Activated T-helper 17 cell treated with anti-CD3 and anti-CD28 coated beads, Interleukin-2, amount 50 U/mL, for 72 hours (primary cell): ENCODE results near the gene SLC1A7. TPM values are rescaled to one million over a fixed set of nuclear protein-coding genes. Genes with fewer than 3 reads are reported as not detected.

Experiments used
- ATAC-seq: fragments of 150-1000 bp; cut with Tn5 transposase; replicated peaks from 2 replicates; pipeline ENCODE4 v1.10.0; 2021; ENCODE audit warnings: mild to moderate bottlenecking, moderate library complexity
- H3K27ac Mint-ChIP-seq: one replicate; pipeline ENCODE4 v1.8.0; 2022; ENCODE audit warnings: mixed read lengths
- H3K27me3 Mint-ChIP-seq: one replicate; pipeline ENCODE4 v1.8.0; 2022; ENCODE audit warnings: mixed read lengths
- H3K36me3 Mint-ChIP-seq: one replicate; pipeline ENCODE4 v1.8.0; 2022; ENCODE audit warnings: low read depth, mild to moderate bottlenecking, mixed read lengths
- H3K4me1 Mint-ChIP-seq: one replicate; pipeline ENCODE4 v1.8.0; 2022; ENCODE audit warnings: mixed read lengths
- H3K4me3 Mint-ChIP-seq: one replicate; pipeline ENCODE4 v1.8.0; 2022; ENCODE audit warnings: mild to moderate bottlenecking, mixed read lengths
- H3K9me3 Mint-ChIP-seq: one replicate; pipeline ENCODE4 v1.8.0; 2022; ENCODE audit warnings: mixed read lengths
- total RNA-seq, 2 donors: library from RNA; stranded (reverse); gene quantifications; one replicate each; pipeline ENCODE4 v1.2.3, GENCODE V29; 2022

The SLC1A7 gene
- total RNA-seq, 2 donors from 2014 or later, result not detected

DNA sequence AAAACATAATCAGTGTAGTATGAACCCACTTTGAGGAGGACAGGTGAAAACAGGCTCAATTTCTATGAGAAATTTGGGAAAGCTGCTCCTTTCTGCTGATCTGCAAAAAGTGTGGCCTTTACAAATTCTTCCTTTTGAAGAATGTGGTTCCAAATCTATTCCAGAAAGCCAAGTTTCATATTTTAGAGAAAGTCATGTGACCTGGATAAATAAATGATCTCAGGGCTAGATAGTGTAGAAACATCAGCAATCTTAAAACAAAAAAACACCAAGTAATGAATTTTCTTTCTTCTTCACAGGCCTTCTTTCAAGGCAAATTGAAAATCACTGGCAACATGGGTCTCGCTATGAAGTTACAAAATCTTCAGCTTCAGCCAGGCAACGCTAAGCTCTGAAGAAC lies 92.1 kb downstream of the SLC1A7 start:
- Mint-ChIP-seq H3K27me3 (no peaks in the 10 kb centered on the region), H3K36me3 (peaks cover 58% of the 10 kb centered on the region), H3K4me3 (no peak overlapping the region), H3K4me1 (no peaks in the 10 kb centered on the region), H3K27ac (no peak overlapping the region), H3K9me3 (no peaks in the 10 kb centered on the region)
- ATAC-seq, result no peak

DNA sequence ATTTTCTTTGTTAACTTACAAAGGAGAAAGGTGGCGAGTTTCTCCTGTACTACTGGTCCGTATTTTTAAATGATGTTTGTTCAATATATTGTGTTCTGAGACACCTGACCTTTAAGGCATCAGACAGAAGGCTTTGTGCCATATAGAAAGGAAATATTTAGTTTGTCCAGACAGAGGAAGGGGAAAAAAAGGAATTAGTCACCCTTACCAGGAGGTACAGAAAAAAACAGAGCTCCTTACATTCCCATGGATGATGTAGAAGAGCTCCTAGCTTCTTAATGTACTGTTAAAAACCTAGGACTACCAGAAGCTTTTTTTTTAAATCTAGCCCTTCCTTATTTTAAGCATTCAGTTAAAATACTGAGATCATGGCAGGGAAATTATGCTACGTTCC lies 92.9 kb downstream of the SLC1A7 start:
- no peak overlapping the region for H3K4me3 Mint-ChIP-seq
- H3K9me3 Mint-ChIP-seq, result no peaks in the 10 kb centered on the region
- peaks cover 63% of the 10 kb centered on the region for H3K36me3 Mint-ChIP-seq
- no peaks in the 10 kb centered on the region for H3K4me1 Mint-ChIP-seq
- H3K27me3 Mint-ChIP-seq, result no peaks in the 10 kb centered on the region
- no peak for ATAC-seq
- no peak overlapping the region for H3K27ac Mint-ChIP-seq

DNA sequence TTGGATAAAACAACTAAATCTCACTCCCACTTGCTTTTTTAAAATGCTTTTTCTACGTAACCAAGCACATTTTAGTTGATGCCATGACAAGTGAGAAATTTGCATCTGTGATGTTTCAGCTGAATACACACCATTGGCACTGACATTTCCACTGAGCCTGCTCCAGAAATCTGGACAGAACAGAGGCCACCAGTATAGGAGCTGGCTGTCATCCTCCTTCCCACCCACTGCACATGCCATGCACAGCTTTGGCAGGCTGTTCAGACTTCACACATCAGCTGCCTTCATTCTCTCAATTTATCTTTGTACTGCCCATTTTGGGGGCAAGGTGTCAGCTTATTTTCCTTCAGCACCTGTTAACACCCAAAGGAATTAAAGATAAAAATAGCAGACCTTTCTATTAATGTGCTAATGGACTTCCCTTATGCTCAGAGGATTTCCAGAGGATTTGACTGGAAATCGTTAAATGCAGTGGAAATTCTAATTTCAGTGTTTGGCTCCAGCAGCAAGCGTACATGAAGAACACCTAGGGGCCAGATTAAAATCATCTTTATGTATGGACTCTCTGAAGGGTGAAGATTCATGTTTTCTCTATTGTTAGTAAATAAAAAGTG lies 93.4 kb downstream of the SLC1A7 start:
- ATAC-seq, result no peak

GRCh38 chr1:53047737-53048736 lies 94.4 kb downstream of the SLC1A7 start:
- Mint-ChIP-seq H3K9me3 (no peaks in the 10 kb centered on the region), H3K27ac (peak overlapping the region; percentile 9)

More for the DNA sequence above, 93.4 kb downstream of the SLC1A7 start:
- H3K4me1 Mint-ChIP-seq, result no peaks in the 10 kb centered on the region
- H3K4me3 Mint-ChIP-seq, result no peak overlapping the region
- no peak overlapping the region for H3K27ac Mint-ChIP-seq
- peaks cover 63% of the 10 kb centered on the region for H3K36me3 Mint-ChIP-seq
- no peaks in the 10 kb centered on the region for H3K9me3 Mint-ChIP-seq
- H3K27me3 Mint-ChIP-seq, result no peaks in the 10 kb centered on the region

GRCh38 chr1:53046930-53047329 lies 95.5 kb downstream of the SLC1A7 start:
- no peak overlapping the region for H3K27ac Mint-ChIP-seq
- H3K4me1 Mint-ChIP-seq, result no peaks in the 10 kb centered on the region
- no peak for ATAC-seq
- no peak overlapping the region for H3K4me3 Mint-ChIP-seq
- no peaks in the 10 kb centered on the region for H3K9me3 Mint-ChIP-seq
- H3K36me3 Mint-ChIP-seq, result peaks cover 51% of the 10 kb centered on the region
- H3K27me3 Mint-ChIP-seq, result no peaks in the 10 kb centered on the region

More at GRCh38 chr1:53047737-53048736, 94.4 kb downstream of the SLC1A7 start:
- Mint-ChIP-seq H3K4me1 (no peaks in the 10 kb centered on the region), H3K27me3 (no peaks in the 10 kb centered on the region), H3K36me3 (peaks cover 62% of the 10 kb centered on the region), H3K4me3 (no peak overlapping the region)
- ATAC-seq, result peak; percentile 95

DNA sequence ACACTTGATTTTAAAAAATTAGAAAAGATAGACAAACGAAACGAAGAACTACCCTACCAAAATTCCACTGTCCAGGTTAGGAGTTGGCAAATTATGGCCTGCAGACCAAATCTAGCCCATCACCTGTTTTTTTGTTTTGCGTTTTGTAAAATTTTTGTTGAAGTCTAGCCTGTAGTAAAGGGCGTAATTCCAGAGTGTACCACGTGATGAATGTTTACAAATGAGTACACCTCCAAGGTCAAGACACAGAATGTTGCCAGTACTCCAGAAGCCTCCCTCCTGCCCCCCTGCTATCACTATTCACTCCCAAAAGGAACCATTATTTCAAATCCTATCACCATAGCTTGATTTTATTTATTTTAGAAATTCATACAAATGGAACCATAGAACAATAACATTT lies 97.5 kb downstream of the SLC1A7 start:
- ATAC-seq, result no peak
- no peaks in the 10 kb centered on the region for H3K4me1 Mint-ChIP-seq
- H3K4me3 Mint-ChIP-seq, result no peak overlapping the region
- H3K36me3 Mint-ChIP-seq, result peaks cover 54% of the 10 kb centered on the region
- no peaks in the 10 kb centered on the region for H3K9me3 Mint-ChIP-seq
- H3K27ac Mint-ChIP-seq, result no peak overlapping the region
- H3K27me3 Mint-ChIP-seq, result no peaks in the 10 kb centered on the region

DNA sequence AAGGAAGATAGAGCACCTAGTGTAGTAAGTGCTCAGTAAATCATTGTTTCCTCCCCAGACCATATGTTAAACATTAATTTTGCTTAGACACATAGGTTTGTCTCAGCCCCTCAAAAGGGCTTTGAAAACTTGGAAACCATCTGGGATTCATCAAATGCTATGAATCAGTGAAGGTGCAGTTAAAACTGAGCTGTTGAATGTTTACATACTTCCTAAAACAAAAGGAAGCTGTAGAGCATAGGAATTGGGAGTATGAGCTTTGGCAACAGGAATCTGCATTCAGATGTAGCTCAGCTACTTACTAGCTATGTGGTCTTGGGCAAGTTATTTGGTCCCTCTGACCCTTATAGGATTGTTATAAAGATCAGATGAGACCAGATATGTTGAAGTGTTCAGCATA lies 99.2 kb downstream of the SLC1A7 start:
- no peak for ATAC-seq
- H3K27ac Mint-ChIP-seq, result no peak overlapping the region
- no peak overlapping the region for H3K4me3 Mint-ChIP-seq
- H3K4me1 Mint-ChIP-seq, result no peaks in the 10 kb centered on the region
- no peaks in the 10 kb centered on the region for H3K9me3 Mint-ChIP-seq
- peaks cover 54% of the 10 kb centered on the region for H3K36me3 Mint-ChIP-seq
- no peaks in the 10 kb centered on the region for H3K27me3 Mint-ChIP-seq

DNA sequence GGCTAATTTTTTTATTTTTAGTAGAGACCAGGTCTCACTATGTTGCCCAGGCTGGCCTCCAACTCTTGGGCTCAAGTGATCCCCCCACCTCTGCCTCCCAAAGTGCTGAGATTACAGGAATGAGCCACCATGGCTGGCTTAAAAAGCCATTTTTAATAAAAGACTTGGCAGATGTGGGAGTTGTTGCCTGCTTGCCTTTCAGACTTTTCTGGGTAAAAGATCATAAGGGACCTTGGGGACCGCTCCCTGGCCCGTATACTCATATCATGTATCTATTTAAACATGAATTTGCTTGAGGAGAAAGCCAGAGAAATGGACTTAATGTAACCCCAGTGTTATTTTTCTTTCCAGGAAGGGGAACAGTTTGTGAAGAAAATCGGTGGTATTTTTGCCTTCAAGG lies 103.9 kb downstream of the SLC1A7 start:
- Mint-ChIP-seq H3K27ac (no peak overlapping the region), H3K27me3 (no peaks in the 10 kb centered on the region), H3K9me3 (no peaks in the 10 kb centered on the region), H3K4me1 (no peaks in the 10 kb centered on the region), H3K4me3 (no peak overlapping the region), H3K36me3 (peaks cover 43% of the 10 kb centered on the region)
- ATAC-seq, result no peak

Other genes with a start within 250 kb of the SLC1A7 start
- gene ECHDC2, start 220.9 kb downstream of the SLC1A7 start, total RNA-seq, result 10 to 100 TPM; 52.5 to 79.9 TPM
- gene SCP2, start 215.4 kb downstream of the SLC1A7 start, total RNA-seq, result 10 to 100 TPM; 59.5 to 75.1 TPM
- not detected for gene PODN, start 80.4 kb downstream of the SLC1A7 start, total RNA-seq
- 10 to 100 TPM; 14.5 to 16.5 TPM for gene CPT2, start 54.2 kb upstream of the SLC1A7 start, total RNA-seq
- gene CZIB, start 78.0 kb upstream of the SLC1A7 start, total RNA-seq, result 10 to 100 TPM; 43.0 to 48.8 TPM
- 10 to 100 TPM; 49.6 to 83.9 TPM for gene MAGOH, start 95.9 kb upstream of the SLC1A7 start, total RNA-seq
- gene LRP8, start 185.4 kb upstream of the SLC1A7 start, total RNA-seq, result 10 to 100 TPM; 36.0 to 68.1 TPM